NCI-H526 (cell line): Measurements from ENCODE around the gene STEEP1.

ENCODE experiments used
- DNase-seq, 2 experiments: peaks; one replicate each; lab custom pipeline; 2025; lab: John Stamatoyannopoulos, UW

STEEP1 gene

GRCh38 chrX:119488749-119489148 lies 76.5 kb downstream of the STEEP1 start:
- peak; percentile 16 to 65 for DNase-seq
